Fibroblast of pulmonary artery (primary cell): Measurements from ENCODE around the gene ADAT3.

Experiments
- DNase-seq: peaks from one replicate; pipeline ENCODE4 v3.0.0-alpha.2; 2010; ENCODE audit warnings: low read depth
- H3K4me3 ChIP-seq: replicated peaks from 2 replicates; pipeline ENCODE4 v1.5.1; 2011; ENCODE audit warnings: low read depth, mild to moderate bottlenecking, control low read depth, low read length, moderate library complexity
- TF ChIP-seq, protein P1 (sequence below): IDR thresholded peaks from 2 replicates; pipeline ENCODE4 v1.5.1; 2011; ENCODE audit warnings: mild to moderate bottlenecking, control low read depth, low read length, inconsistent platforms; ENCODE audit errors: missing control alignments

The ADAT3 gene

DNA sequence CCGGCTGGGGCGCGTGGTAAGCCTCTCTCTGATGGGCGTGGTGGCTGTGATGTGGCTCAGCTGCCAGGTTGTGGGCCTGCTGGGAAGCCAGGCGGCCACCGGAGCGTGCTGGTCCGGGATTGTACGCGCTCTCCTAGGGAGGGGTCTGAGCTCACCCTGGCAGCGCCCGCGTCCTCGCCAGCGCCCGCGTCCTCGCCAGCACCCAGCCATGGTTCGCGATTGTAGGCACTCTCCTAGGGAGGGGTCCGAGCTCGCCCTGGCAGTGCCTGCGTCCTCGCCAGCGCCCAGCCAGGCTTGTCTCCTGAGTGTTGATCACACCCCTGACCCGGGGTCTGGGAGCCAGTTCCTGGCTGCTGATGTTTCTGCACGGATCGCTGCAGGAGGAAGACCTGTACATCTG is 13.8 kb downstream of the ADAT3 start:
- TF ChIP-seq, protein P1, sequence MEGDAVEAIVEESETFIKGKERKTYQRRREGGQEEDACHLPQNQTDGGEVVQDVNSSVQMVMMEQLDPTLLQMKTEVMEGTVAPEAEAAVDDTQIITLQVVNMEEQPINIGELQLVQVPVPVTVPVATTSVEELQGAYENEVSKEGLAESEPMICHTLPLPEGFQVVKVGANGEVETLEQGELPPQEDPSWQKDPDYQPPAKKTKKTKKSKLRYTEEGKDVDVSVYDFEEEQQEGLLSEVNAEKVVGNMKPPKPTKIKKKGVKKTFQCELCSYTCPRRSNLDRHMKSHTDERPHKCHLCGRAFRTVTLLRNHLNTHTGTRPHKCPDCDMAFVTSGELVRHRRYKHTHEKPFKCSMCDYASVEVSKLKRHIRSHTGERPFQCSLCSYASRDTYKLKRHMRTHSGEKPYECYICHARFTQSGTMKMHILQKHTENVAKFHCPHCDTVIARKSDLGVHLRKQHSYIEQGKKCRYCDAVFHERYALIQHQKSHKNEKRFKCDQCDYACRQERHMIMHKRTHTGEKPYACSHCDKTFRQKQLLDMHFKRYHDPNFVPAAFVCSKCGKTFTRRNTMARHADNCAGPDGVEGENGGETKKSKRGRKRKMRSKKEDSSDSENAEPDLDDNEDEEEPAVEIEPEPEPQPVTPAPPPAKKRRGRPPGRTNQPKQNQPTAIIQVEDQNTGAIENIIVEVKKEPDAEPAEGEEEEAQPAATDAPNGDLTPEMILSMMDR: no peak
- no peak for DNase-seq
- no peak overlapping the region for H3K4me3 ChIP-seq

DNA sequence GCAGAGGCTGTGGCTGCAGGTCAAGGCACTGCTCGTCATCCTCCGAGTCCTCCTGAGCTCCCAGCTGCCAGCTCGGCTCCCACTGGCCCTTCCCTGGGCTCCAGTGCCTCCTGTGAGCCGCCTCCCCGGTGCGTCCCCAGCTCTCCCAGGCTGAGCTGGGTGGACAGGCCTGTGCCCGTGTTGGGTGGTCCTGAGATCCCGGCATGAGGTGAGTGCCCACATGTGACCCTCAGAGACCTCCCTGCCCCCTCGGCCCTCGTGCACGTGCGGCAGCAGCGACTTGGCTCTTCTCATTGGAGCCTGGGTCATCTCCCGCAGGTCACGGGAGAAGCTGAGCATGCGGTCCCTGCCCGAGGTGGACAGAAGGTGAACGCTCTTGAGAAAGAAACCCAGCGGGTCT is 15.4 kb downstream of the ADAT3 start:
- DNase-seq: no peak
- H3K4me3 ChIP-seq: no peak overlapping the region
- TF ChIP-seq, protein P1: no peak

DNA sequence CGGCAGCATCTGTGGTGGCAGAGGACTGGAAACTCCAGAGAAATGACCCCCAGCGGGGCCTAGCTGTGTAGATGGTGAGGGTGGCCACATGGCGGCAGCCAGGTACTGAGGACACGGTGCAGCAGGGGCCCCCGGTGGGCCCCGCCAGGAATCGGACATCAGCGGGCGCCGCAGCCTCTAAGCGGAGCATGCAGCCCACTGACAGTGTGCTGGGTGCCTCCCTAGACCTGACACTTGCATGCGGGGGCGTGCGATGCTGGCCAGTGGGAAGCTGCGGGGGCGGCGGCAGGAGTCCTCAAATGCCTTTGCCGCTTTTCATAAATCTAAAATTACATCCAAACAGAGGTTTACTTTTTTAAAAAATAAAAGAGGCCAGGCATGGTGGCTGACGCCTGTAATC is 16.1 kb downstream of the ADAT3 start:
- no peak overlapping the region for H3K4me3 ChIP-seq
- DNase-seq: no peak
- TF ChIP-seq, protein P1: no peak

DNA sequence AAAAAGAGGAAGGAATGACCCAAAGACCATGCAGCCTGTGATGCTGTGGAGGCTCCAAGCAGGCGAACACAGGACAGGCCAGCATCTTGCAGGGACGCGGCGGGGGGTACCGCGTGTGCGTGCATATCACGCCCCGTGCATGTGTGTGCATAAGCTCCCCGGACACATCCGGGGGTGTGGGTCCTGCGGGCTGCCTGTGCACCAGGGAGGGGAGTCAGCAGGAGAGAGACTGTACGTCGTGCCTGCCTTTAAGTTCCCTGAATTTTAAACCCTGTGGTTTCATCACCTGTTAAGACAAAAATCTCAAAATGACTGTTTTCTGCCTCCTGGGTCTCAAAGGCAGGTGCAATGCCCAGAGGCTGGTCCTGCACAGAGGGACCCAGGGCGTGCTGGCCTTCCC is 16.6 kb downstream of the ADAT3 start:
- no peak for DNase-seq
- H3K4me3 ChIP-seq: no peak overlapping the region
- TF ChIP-seq, protein P1: no peak

DNA sequence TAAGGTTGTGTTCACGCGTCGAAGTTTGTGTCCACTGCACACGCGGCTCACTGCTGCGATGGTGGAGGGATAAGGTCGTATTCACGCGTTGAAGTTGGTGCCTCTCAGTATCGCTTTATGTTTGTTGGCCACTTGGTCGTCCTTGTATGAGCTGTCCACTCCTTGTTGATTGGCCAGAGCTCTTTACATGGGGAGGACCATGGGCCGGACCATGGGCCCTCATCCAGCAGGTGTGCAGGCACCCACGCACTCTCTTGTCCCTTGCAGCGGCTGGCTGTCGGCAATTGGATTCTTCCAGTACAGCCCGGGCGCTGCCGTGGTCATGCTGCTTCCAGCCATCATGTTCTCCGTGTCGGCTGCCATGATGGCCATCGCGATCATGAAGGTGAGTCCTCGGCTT is 17.6 kb downstream of the ADAT3 start:
- TF ChIP-seq, protein P1: no peak
- no peak overlapping the region for H3K4me3 ChIP-seq
- DNase-seq: no peak

GRCh38 chr19:1923319-1923718 is 18.1 kb downstream of the ADAT3 start:
- no peak for DNase-seq
- TF ChIP-seq, protein P1: no peak
- H3K4me3 ChIP-seq: no peak overlapping the region

GRCh38 chr19:1924320-1924961 is 19.2 kb downstream of the ADAT3 start:
- DNase-seq: no peak
- H3K4me3 ChIP-seq: no peak overlapping the region
- TF ChIP-seq, protein P1: no peak
